Neural cell (in vitro differentiated cells): ENCODE data around the gene HEATR5A. TPM values are rescaled to one million over a fixed set of nuclear protein-coding genes. Genes with fewer than 3 reads are reported as not detected.

Experiments used
- H2AFZ ChIP-seq: fragments of 200-600, 300-800 bp; sonication (generic), shearing (Covaris generic); 2 replicates; pipeline ENCODE4 v1.6.0; 2014; ENCODE audit warnings: low read depth, mild to moderate bottlenecking, antibody characterized with exemption, low read length, moderate library complexity
- H3F3A ChIP-seq: fragments of 200-600 bp; shearing (Covaris generic); 2 replicates; pipeline ENCODE4 v1.6.1; 2016; ENCODE audit warnings: mild to moderate bottlenecking, moderate library complexity, mixed read lengths, antibody characterized with exemption, low read length; ENCODE audit not compliant: insufficient read depth, poor library complexity, severe bottlenecking
- H3K27ac ChIP-seq: fragments of 200-600, 300-800 bp; sonication (generic), shearing (Covaris generic); 2 replicates; pipeline ENCODE4 v1.5.1; 2014; ENCODE audit warnings: mild to moderate bottlenecking, low read length, moderate library complexity
- H3K27me3 ChIP-seq: fragments of 300-800, 200-600 bp; sonication (generic), shearing (Covaris generic); 2 replicates; pipeline ENCODE4 v1.6.0; 2014; ENCODE audit warnings: mild to moderate bottlenecking, low read depth, low read length, moderate library complexity; ENCODE audit not compliant: insufficient read depth
- H3K36me3 ChIP-seq: fragments of 300-800, 200-600 bp; sonication (generic), shearing (Covaris generic); 2 replicates; pipeline ENCODE4 v1.5.1; 2014; ENCODE audit warnings: mild to moderate bottlenecking, antibody characterized with exemption, low read length, moderate library complexity; ENCODE audit not compliant: insufficient read depth
- H3K4me2 ChIP-seq: fragments of 300-800, 200-600 bp; sonication (generic), shearing (Covaris generic); 2 replicates; pipeline ENCODE4 v1.6.0; 2014; ENCODE audit warnings: mild to moderate bottlenecking, low read length
- H3K4me3 ChIP-seq: fragments of 300-800, 200-600 bp; sonication (generic), shearing (Covaris generic); 2 replicates; pipeline ENCODE4 v1.5.1; 2014; ENCODE audit warnings: mild to moderate bottlenecking, low read length, moderate library complexity
- H3K79me2 ChIP-seq: fragments of 200-600 bp; shearing (Covaris generic); replicated peaks from 2 replicates; pipeline ENCODE4 v1.6.0; 2014; ENCODE audit warnings: mild to moderate bottlenecking, low read length, moderate library complexity; ENCODE audit not compliant: insufficient read depth
- H3K9ac ChIP-seq: fragments of 300-800, 200-600 bp; sonication (generic), shearing (Covaris generic); 2 replicates; pipeline ENCODE4 v1.6.1; 2016; ENCODE audit warnings: mild to moderate bottlenecking, low read length, mixed read lengths
- H3K9me2 ChIP-seq: fragments of 200-600 bp; shearing (Covaris generic); 2 replicates; pipeline ENCODE4 v1.6.1; 2016; ENCODE audit warnings: mild to moderate bottlenecking, low read length, mixed read lengths; ENCODE audit not compliant: insufficient read depth
- H3K9me3 ChIP-seq: fragments of 200-600, 300-800 bp; sonication (generic), shearing (Covaris generic); 2 replicates; pipeline ENCODE4 v1.6.1; 2016; ENCODE audit warnings: mild to moderate bottlenecking, mixed run types, low read length, moderate library complexity, mixed read lengths
- H4K20me1 ChIP-seq: fragments of 200-600 bp; shearing (Covaris generic); 2 replicates; pipeline ENCODE4 v1.6.1; 2016; ENCODE audit warnings: mild to moderate bottlenecking, mixed run types; ENCODE audit not compliant: insufficient read depth
- EP300 ChIP-seq: fragments of 450-650 bp; conservative IDR thresholded peaks from 2 replicates; pipeline ENCODE4 v1.6.1; 2014; ENCODE audit warnings: antibody characterized with exemption, mild to moderate bottlenecking, moderate library complexity; ENCODE audit not compliant: poor library complexity, severe bottlenecking
- EZH2 ChIP-seq: fragments of 200-600, 300-800 bp; shearing (Covaris generic), sonication (generic); IDR thresholded peaks from 2 replicates; pipeline ENCODE4 v1.6.1; 2014; ENCODE audit warnings: antibody characterized with exemption, low read length, borderline replicate concordance, mild to moderate bottlenecking; ENCODE audit not compliant: insufficient read depth, poor library complexity, severe bottlenecking
- MXI1 ChIP-seq: fragments of 450-650 bp; conservative IDR thresholded peaks from 2 replicates; pipeline ENCODE4 v1.6.1; 2014; ENCODE audit warnings: antibody characterized with exemption, mild to moderate bottlenecking; ENCODE audit not compliant: poor library complexity, severe bottlenecking
- POLR2AphosphoS5 ChIP-seq: IDR thresholded peaks from 2 replicates; pipeline ENCODE4 v1.6.1; 2012
- RAD21 ChIP-seq: fragments of 450-650 bp; conservative IDR thresholded peaks from 2 replicates; pipeline ENCODE4 v1.6.1; 2014; ENCODE audit warnings: antibody characterized with exemption, mild to moderate bottlenecking, moderate library complexity
- SMC3 ChIP-seq: fragments of 450-650 bp; conservative IDR thresholded peaks from 2 replicates; pipeline ENCODE4 v1.6.1; 2014; ENCODE audit warnings: antibody characterized with exemption, mild to moderate bottlenecking, moderate library complexity; ENCODE audit not compliant: poor library complexity
- TAF1 ChIP-seq: IDR thresholded peaks from 2 replicates; pipeline ENCODE4 v1.6.1; 2012; ENCODE audit warnings: low read depth
- polyA plus RNA-seq: library from polyadenylated mRNA; depleted of rRNA; stranded (reverse); fragments of >200 nt; gene quantifications from 2 replicates; pipeline ENCODE4 v1.2.3, GENCODE V29; 2014
- TF ChIP-seq, protein P1 (sequence below): IDR thresholded peaks from 2 replicates; pipeline ENCODE4 v1.6.1; 2012; ENCODE audit warnings: borderline replicate concordance
- TF ChIP-seq, protein P2 (sequence below): fragments of 450-650 bp; IDR thresholded peaks from 2 replicates; pipeline ENCODE4 v1.5.1; 2014; ENCODE audit warnings: antibody characterized with exemption, mild to moderate bottlenecking, moderate library complexity; ENCODE audit not compliant: poor library complexity, severe bottlenecking

HEATR5A gene
- polyA plus RNA-seq, 1 donor from 2014 or later: 5.2 TPM

DNA sequence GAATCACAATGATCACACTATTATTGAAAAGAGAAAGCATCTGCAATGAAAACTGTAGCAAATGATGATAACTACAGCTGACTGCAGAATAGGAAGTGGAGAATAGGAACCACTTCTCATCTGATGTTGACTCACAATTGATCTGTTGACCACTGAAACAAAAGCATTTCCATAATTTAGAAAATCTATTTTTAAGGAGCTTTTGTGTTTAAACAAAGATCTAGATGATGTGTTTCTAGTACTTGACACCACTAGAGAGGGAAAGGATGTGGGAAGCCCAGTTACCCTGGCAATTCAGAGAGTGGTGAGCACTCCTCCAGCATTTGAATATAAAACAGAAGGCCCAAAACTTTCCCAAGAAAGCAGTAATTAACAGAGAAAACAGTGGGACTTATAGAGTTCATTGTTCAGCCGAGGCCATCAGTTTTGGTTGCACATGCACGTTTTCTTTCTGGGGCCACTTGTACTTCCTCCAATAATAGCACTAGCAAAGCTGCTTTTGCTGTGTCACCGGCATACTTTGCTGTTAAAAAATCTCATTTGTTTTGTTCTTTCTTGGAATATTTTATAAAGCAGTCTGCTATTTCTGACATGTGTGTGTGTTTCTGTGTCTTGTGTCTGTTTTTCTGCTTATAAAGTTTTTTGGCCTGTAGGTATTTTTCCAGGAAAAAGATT lies 136.6 kb downstream of the HEATR5A start:
- Histone ChIP-seq H3K36me3 (no peaks in the 10 kb centered on the region), H3K4me2 (no peak overlapping the region), H3K4me3 (no peak overlapping the region), H3K9ac (no peak overlapping the region), H4K20me1 (no peaks in the 10 kb centered on the region), H3K79me2 (no peaks in the 10 kb centered on the region), H3K27me3 (no peaks in the 10 kb centered on the region), H3K9me2 (no peaks in the 10 kb centered on the region), H3K9me3 (no peaks in the 10 kb centered on the region), H3K27ac (no peak overlapping the region), H2AFZ (no peak overlapping the region), H3F3A (no peaks in the 10 kb centered on the region)
- TF ChIP-seq, protein P1, sequence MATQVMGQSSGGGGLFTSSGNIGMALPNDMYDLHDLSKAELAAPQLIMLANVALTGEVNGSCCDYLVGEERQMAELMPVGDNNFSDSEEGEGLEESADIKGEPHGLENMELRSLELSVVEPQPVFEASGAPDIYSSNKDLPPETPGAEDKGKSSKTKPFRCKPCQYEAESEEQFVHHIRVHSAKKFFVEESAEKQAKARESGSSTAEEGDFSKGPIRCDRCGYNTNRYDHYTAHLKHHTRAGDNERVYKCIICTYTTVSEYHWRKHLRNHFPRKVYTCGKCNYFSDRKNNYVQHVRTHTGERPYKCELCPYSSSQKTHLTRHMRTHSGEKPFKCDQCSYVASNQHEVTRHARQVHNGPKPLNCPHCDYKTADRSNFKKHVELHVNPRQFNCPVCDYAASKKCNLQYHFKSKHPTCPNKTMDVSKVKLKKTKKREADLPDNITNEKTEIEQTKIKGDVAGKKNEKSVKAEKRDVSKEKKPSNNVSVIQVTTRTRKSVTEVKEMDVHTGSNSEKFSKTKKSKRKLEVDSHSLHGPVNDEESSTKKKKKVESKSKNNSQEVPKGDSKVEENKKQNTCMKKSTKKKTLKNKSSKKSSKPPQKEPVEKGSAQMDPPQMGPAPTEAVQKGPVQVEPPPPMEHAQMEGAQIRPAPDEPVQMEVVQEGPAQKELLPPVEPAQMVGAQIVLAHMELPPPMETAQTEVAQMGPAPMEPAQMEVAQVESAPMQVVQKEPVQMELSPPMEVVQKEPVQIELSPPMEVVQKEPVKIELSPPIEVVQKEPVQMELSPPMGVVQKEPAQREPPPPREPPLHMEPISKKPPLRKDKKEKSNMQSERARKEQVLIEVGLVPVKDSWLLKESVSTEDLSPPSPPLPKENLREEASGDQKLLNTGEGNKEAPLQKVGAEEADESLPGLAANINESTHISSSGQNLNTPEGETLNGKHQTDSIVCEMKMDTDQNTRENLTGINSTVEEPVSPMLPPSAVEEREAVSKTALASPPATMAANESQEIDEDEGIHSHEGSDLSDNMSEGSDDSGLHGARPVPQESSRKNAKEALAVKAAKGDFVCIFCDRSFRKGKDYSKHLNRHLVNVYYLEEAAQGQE: no peak
- no peak for TF ChIP-seq SMC3
- no peak for TF ChIP-seq TAF1
- no peak for TF ChIP-seq EP300
- no peak for TF ChIP-seq POLR2AphosphoS5
- TF ChIP-seq MXI1: no peak
- no peak for TF ChIP-seq EZH2
- TF ChIP-seq, protein P2, sequence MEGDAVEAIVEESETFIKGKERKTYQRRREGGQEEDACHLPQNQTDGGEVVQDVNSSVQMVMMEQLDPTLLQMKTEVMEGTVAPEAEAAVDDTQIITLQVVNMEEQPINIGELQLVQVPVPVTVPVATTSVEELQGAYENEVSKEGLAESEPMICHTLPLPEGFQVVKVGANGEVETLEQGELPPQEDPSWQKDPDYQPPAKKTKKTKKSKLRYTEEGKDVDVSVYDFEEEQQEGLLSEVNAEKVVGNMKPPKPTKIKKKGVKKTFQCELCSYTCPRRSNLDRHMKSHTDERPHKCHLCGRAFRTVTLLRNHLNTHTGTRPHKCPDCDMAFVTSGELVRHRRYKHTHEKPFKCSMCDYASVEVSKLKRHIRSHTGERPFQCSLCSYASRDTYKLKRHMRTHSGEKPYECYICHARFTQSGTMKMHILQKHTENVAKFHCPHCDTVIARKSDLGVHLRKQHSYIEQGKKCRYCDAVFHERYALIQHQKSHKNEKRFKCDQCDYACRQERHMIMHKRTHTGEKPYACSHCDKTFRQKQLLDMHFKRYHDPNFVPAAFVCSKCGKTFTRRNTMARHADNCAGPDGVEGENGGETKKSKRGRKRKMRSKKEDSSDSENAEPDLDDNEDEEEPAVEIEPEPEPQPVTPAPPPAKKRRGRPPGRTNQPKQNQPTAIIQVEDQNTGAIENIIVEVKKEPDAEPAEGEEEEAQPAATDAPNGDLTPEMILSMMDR: no peak
- TF ChIP-seq RAD21: no peak

DNA sequence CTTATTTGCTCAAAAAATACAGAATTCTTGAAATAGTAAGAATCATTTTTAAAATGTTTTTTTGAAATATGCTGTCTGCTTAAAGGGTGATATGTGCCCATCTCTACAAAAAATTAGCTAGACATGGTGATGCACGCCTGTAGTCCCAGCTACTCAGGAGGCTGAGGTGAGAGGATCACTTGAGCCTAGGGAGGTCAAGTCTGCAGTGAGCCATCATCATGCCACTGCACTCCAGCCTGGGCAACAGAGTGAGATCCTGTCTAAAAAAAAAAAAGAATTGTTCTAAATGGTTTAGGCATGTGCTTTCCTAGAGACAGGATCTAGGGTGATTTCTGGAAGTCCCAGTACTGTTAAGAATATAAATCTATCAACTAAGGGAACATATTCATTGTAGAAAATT lies 137.2 kb downstream of the HEATR5A start:
- H3K79me2 ChIP-seq: no peaks in the 10 kb centered on the region
- no peaks in the 10 kb centered on the region for H3K27me3 ChIP-seq
- H3K27ac ChIP-seq: no peak overlapping the region
- no peaks in the 10 kb centered on the region for H4K20me1 ChIP-seq
- H3K9me3 ChIP-seq: no peaks in the 10 kb centered on the region
- H3K9ac ChIP-seq: no peak overlapping the region
- H3K36me3 ChIP-seq: no peaks in the 10 kb centered on the region
- H3F3A ChIP-seq: no peaks in the 10 kb centered on the region
- TF ChIP-seq, protein P1: no peak
- TF ChIP-seq EZH2 (no peak), MXI1 (no peak), SMC3 (no peak), TAF1 (no peak), POLR2AphosphoS5 (no peak), RAD21 (no peak), EP300 (no peak)
- TF ChIP-seq, protein P2: no peak
- H3K9me2 ChIP-seq: no peaks in the 10 kb centered on the region
- H3K4me3 ChIP-seq: no peak overlapping the region
- H2AFZ ChIP-seq: no peak overlapping the region
- H3K4me2 ChIP-seq: no peak overlapping the region
